ENCODE results near the gene TGFB2. TPM values are rescaled to one million over a fixed set of nuclear protein-coding genes. Genes with fewer than 3 reads are reported as not detected.

Gene TGFB2
- polyA plus RNA-seq, 1 donor (not counting 4 experiments of a cell fraction or from before 2014, with no cell fraction given) = 21.5 TPM

DNA sequence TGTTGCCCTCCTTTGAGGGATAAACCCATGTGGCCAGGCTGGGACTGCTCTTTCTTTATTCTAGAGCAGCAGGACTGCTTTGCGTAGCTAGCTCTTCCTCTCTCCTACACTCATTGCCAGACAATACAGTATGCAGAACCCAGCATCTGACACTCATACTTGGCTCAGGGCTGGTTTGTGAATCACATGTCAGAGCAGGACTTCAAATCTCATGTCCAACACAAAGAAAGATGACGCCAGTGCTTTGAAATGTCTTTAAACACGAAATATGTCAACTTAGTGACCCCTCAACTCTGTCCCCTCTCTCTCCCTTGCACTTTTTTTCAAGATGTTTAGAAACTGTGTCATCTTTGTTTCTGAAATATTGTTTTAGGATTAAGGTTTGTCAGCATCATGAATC lies 135.0 kb downstream of the TGFB2 start:
- dilution Hi-C loops (cut with MboI; ENCODE audit: extremely low pct_ligation_motif_present, low sequenced_read_pairs) = no loop called here
- peak overlapping the region in 1 of 3 experiments; percentile 21 for H3K4me3 ChIP-seq (ENCODE audit: control insufficient read depth in 2 of 3, extremely low read depth in 1 of 3, insufficient read depth in 2 of 3, low read depth in 1 of 3, low read length in 3 of 3)
- H3K9me3 ChIP-seq (ENCODE audit: control insufficient read depth, low read depth, low read length) = no peaks in the 10 kb centered on the region
- TF ChIP-seq EZH2 (IDR thresholded peaks at IDR 0.05; ENCODE audit: low read length) = no peak
- TF ChIP-seq, protein P1, sequence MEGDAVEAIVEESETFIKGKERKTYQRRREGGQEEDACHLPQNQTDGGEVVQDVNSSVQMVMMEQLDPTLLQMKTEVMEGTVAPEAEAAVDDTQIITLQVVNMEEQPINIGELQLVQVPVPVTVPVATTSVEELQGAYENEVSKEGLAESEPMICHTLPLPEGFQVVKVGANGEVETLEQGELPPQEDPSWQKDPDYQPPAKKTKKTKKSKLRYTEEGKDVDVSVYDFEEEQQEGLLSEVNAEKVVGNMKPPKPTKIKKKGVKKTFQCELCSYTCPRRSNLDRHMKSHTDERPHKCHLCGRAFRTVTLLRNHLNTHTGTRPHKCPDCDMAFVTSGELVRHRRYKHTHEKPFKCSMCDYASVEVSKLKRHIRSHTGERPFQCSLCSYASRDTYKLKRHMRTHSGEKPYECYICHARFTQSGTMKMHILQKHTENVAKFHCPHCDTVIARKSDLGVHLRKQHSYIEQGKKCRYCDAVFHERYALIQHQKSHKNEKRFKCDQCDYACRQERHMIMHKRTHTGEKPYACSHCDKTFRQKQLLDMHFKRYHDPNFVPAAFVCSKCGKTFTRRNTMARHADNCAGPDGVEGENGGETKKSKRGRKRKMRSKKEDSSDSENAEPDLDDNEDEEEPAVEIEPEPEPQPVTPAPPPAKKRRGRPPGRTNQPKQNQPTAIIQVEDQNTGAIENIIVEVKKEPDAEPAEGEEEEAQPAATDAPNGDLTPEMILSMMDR (optimal IDR thresholded peaks at IDR 0.05 in 1 of 3, IDR thresholded peaks at IDR 0.05 in 1 of 3, conservative IDR thresholded peaks at IDR 0.05 in 1 of 3; ENCODE audit: extremely low read depth in 1 of 3, insufficient read depth in 2 of 3, low read length in 3 of 3) = no peak
- H3K9ac ChIP-seq (ENCODE audit: control insufficient read depth, extremely low read depth, insufficient read depth, low read length) = peak overlapping the region; percentile 54
- no peaks in the 10 kb centered on the region for H3K79me2 ChIP-seq (ENCODE audit: control insufficient read depth, insufficient read depth, low read length)
- peak overlapping the region; percentile 74 for H3K27ac ChIP-seq (ENCODE audit: control insufficient read depth, insufficient read depth, low read length)
- no peaks in the 10 kb centered on the region for H3K27me3 ChIP-seq (ENCODE audit: control insufficient read depth, extremely low read depth, insufficient read depth, low read length)
- no peak overlapping the region for H2AFZ ChIP-seq (ENCODE audit: control insufficient read depth, low read length)
- H3K36me3 ChIP-seq (ENCODE audit: control insufficient read depth in 2 of 2, extremely low read depth in 1 of 2, insufficient read depth in 2 of 2, low read length in 2 of 2) = no peaks in the 10 kb centered on the region
- no peaks in the 10 kb centered on the region for H3K9me1 ChIP-seq (ENCODE audit: control insufficient read depth, extremely low read depth, insufficient read depth, low read length)
- H4K20me1 ChIP-seq (ENCODE audit: control insufficient read depth, extremely low read depth, insufficient read depth, low read length) = no peaks in the 10 kb centered on the region
- FAIRE-seq = peak; percentile 94
- H3K4me2 ChIP-seq (ENCODE audit: control insufficient read depth, extremely low read depth, insufficient read depth, low read depth, low read length) = peak overlapping the region; percentile 49
- DNase-seq (ENCODE audit: low read depth, low spot score) = peak; percentile 77
- H3K4me1 ChIP-seq (ENCODE audit: control insufficient read depth, extremely low read depth, insufficient read depth, low read length) = peaks cover 52% of the 10 kb centered on the region

DNA sequence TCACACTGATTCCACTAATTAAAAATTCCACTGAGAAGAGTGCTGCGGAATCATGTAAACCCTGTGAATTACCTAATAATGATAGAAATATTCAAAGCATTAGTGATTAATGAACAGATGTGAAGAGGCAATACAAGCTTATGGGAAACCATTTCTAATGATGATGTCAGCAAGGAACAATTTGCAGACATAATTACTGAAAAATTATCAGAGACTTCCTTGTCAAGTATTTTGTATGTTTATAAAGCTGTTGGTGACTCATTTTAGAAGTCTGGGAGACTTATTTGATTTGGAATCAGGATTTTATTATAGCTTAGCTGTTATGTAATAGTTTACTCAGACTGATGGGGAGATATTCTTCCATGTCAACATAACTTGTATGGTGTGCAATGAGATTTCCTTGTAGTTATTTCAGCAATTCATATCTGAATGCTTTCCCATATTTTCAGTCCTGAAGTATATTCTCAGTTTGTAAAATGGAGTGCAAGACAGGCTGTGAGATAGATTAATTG lies 135.5 kb downstream of the TGFB2 start:
- no peaks in the 10 kb centered on the region for H3K79me2 ChIP-seq (ENCODE audit: control insufficient read depth, insufficient read depth, low read length)
- no peaks in the 10 kb centered on the region for H3K9me1 ChIP-seq (ENCODE audit: control insufficient read depth, extremely low read depth, insufficient read depth, low read length)
- H3K36me3 ChIP-seq (ENCODE audit: control insufficient read depth in 2 of 2, extremely low read depth in 1 of 2, insufficient read depth in 2 of 2, low read length in 2 of 2) = no peaks in the 10 kb centered on the region
- no peak for TF ChIP-seq EZH2 (IDR thresholded peaks at IDR 0.05; ENCODE audit: low read length)
- TF ChIP-seq, protein P1 (optimal IDR thresholded peaks at IDR 0.05 in 1 of 3, IDR thresholded peaks at IDR 0.05 in 1 of 3, conservative IDR thresholded peaks at IDR 0.05 in 1 of 3; ENCODE audit: extremely low read depth in 1 of 3, insufficient read depth in 2 of 3, low read length in 3 of 3) = no peak
- DNase-seq (ENCODE audit: low read depth, low spot score) (peak; percentile 88), FAIRE-seq (no peak)
- H3K4me1 ChIP-seq (ENCODE audit: control insufficient read depth, extremely low read depth, insufficient read depth, low read length) = peaks cover 47% of the 10 kb centered on the region
- peak overlapping the region; percentile 54 for H3K9ac ChIP-seq (ENCODE audit: control insufficient read depth, extremely low read depth, insufficient read depth, low read length)
- no peak overlapping the region for H2AFZ ChIP-seq (ENCODE audit: control insufficient read depth, low read length)
- no peaks in the 10 kb centered on the region for H4K20me1 ChIP-seq (ENCODE audit: control insufficient read depth, extremely low read depth, insufficient read depth, low read length)
- dilution Hi-C loops (cut with MboI; ENCODE audit: extremely low pct_ligation_motif_present, low sequenced_read_pairs) = no loop called here
- H3K9me3 ChIP-seq (ENCODE audit: control insufficient read depth, low read depth, low read length) = no peaks in the 10 kb centered on the region
- H3K4me2 ChIP-seq (ENCODE audit: control insufficient read depth, extremely low read depth, insufficient read depth, low read depth, low read length) = peak overlapping the region; percentile 49
- peak overlapping the region; percentile 74 for H3K27ac ChIP-seq (ENCODE audit: control insufficient read depth, insufficient read depth, low read length)
- no peaks in the 10 kb centered on the region for H3K27me3 ChIP-seq (ENCODE audit: control insufficient read depth, extremely low read depth, insufficient read depth, low read length)
- no peak overlapping the region for H3K4me3 ChIP-seq (ENCODE audit: control insufficient read depth in 2 of 3, extremely low read depth in 1 of 3, insufficient read depth in 2 of 3, low read depth in 1 of 3, low read length in 3 of 3)

Measured in keratinocyte (primary cell).